ENCODE data around the gene MMP27.
"Not testable (repeated sequence)": the region's sequence is repeated elsewhere in the genome, so short reads cannot be mapped to it uniquely, and the experiment has no call there.

Gene MMP27, protein sequence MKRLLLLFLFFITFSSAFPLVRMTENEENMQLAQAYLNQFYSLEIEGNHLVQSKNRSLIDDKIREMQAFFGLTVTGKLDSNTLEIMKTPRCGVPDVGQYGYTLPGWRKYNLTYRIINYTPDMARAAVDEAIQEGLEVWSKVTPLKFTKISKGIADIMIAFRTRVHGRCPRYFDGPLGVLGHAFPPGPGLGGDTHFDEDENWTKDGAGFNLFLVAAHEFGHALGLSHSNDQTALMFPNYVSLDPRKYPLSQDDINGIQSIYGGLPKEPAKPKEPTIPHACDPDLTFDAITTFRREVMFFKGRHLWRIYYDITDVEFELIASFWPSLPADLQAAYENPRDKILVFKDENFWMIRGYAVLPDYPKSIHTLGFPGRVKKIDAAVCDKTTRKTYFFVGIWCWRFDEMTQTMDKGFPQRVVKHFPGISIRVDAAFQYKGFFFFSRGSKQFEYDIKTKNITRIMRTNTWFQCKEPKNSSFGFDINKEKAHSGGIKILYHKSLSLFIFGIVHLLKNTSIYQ

DNA sequence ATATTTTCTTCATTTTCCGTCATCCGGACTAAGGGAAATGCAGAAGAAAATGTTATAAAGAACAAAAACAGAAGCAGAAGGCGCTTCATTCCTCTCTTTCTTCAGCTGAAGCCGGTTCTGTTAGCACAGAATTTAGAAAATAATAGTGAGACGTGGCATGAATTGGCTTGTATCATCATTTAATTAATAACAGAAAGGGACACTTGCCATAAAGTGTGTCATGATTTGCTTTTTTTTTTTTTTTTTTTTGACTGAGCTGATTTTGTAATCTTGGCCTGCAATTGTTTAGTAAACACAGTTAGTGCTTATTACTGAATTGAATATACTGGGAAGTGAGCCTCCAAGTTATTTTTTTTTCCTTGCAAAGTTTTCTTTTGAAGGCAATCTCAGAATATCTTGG lies at the start of gene MMP27:
Gene MMP27, minus strand, starts transcription at position 144 of the 400 bp plus-strand sequence. Its CDS starts 55 bp downstream, at position 89.
- DNase-seq: no peak

DNA sequence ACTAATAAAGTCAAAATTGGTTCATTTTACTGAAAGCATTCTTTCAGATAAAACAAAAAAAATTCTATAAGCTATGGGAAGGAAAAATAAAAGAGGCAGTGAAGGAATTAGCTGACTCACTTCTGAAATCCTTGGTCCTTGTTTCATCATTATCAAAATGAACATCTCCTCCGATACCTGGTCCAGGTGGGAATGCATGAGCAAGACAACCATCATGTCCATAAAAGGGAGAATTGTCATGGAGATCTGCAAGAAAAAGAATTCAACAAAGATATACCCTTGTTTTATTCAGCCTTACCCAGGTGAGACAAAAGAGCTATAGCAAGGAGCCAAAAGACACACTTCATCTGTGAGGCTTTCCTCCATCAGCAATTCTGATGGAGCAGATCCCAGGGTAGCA lies 47.7 kb upstream of the MMP27 start:
- DNase-seq: no peak

DNA sequence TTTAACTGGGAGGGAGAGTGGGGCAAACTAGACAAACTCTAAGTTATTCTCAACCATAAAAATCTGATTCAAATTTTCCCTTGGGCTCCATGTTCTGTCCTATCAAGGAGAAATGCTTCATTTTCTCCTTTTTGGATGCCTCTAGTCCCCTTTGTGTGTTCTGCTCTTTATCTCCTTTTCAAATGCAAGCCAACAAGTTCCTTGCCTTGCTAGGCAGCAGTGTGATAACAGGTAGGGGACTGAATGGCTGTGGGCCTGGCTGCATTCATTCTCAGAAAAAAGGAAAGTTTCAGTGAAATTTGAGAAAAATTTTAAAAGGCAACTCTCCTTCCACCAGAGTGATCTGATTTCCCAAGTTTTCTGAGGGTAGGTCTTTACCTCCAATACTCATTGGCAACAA lies 46.1 kb upstream of the MMP27 start:
- DNase-seq: no peak

DNA sequence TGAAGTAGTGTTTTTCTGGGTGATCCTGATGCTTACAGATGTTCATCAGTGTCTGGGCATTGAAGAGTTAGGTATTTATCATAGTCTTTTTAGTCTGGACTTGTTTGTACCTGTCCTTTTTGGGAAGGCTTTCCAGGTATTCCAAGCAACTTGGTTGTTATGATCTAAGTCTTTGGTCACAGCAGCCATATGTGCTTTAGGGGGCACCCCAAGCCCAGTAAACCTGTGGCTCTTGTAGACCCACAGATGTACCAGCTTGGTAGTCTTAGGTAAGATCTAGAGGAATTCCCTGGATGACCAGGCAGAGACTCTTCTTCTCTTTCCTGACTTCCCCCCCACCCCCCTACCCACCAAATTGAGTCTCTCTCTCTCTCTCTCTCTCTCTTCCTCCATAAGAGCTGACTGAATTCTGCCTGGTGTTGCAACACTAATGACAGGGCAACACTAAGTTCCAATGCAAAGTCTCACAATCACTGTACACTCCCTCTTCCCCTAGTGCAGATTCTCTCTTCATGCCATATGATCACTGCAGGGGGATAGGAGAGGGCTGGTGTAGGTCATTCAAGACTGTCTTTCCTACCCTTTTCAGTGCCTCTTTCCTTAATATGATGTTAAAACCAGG lies 43.6 kb upstream of the MMP27 start:
- no peak for DNase-seq

GRCh38 chr11:102746746-102747578 lies 41.4 kb upstream of the MMP27 start:
- DNase-seq: not testable (repeated sequence)

- no peak for DNase-seq
These were observed 29.1 kb upstream of the MMP27 start for GRCh38 chr11:102734650-102735049.

- DNase-seq: no peak
These were observed 27.8 kb upstream of the MMP27 start for GRCh38 chr11:102733232-102733875.

- not testable (repeated sequence) for DNase-seq
These were observed 25.4 kb upstream of the MMP27 start for GRCh38 chr11:102730944-102731343.

- DNase-seq: no peak
These were observed 24.6 kb upstream of the MMP27 start for GRCh38 chr11:102729849-102730815.

DNA sequence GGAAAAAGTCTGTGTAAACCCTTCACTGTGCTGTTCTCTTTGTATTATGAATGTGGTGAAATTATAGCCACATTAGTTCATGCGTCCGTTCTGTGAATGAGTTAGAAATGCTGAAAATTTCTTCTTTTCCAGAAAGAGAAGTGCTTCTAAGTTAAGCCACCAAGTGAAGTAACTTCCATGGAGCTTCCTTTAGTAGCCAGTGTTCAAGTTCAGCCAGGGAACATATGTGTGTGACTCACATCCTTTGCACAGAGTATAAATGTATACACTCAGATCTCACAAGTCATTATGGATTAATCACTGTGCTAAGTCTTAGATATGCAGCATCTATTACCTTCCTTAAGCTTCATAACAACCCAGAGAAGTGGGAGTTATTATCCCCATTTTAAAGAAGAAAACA lies 22.3 kb upstream of the MMP27 start:
- no peak for DNase-seq

DNA sequence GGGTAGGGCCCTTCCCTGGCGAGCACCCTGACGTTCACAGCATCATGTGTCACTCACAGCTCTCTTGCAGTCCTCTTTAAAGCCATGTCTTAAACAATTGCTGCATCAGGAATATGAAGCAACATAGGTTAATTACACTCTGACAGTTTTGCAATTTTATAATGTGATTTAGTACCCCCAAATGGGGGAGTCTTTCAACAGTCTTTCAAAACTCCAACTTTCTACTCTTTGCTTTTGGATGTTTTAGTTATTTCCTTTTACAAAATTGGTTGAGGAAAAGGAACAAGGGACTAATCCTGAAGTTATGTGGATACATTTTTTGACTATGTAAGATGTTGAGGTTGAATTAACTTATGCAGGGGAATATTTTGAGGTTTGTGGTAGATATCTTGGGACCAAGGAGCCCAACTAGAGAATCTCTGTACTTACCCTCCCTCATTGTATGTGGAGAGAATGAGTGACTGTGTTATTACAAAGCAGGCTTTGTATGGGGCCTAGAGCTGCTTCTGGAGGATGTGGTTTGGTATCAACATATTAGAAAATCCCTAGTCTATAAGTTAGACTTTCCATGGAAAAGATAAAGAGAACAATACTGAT lies 19.4 kb upstream of the MMP27 start, which contains the start of gene MMP8:
Gene MMP8, minus strand, starts transcription at position 51 of the 597 bp plus-strand sequence. CDS start 99 bp downstream, outside the sequence.
- no peak for DNase-seq

- DNase-seq: no peak
These were observed 17.3 kb upstream of the MMP27 start for GRCh38 chr11:102722821-102723220.

GRCh38 chr11:102719620-102720277 lies 14.2 kb upstream of the MMP27 start:
- no peak for DNase-seq

DNA sequence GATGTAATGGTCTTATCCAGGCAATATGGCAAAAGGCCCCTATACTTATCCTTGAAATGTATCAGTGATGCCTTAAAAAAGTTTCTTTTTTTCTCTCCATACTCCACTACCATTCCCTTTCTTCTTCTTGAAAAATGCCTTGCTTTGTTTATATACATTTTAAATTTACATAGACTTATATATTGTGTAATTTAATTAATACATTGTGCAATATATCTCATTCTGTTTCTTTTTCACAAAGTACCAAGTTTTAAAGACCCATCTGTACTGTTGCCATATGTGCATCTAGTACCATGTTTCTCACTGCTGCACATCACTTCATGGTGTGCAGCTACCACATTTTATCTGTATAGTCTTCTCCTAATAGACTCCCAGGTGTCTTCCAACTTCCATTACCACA lies 11.7 kb upstream of the MMP27 start:
- no peak for DNase-seq

DNA sequence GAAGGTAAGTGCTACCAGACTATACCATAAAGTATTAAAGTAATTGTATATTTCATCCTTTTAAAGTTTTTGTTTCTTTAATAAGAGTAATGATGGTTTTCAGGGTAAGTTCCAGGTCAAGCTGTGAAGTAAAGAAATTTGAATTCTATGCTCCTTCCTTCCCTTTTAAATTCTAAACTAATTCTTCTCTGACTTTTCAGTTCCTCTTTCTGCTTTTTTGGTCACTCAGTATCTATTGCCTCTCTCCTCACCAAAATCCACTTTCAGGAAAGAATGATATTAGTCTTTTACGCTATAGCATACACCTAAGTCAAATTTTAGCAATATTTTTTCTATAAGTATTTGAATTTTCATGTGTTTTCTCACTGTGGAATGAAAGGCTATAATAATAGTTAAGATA lies 11.0 kb upstream of the MMP27 start:
- no peak for DNase-seq

DNA sequence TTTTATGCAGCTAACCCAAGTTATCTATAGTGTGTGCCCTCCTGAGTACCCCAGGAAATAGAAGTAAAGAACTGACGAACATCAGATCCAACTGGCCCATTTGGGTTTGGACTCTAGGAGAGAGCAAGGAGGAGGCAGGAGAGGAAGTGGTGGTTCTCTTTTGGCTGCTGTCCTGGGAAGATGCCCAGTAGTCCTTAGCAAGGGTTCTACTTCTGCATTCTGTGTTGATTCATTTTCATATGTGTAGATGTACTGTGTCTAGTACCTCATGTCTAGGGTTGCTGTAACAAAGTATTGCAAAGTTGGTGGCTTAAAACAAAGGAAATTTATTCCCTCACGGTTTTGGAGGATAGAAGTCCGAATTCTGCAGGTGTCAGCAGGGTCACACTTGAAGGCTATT lies 6.6 kb upstream of the MMP27 start:
- no peak for DNase-seq

DNA sequence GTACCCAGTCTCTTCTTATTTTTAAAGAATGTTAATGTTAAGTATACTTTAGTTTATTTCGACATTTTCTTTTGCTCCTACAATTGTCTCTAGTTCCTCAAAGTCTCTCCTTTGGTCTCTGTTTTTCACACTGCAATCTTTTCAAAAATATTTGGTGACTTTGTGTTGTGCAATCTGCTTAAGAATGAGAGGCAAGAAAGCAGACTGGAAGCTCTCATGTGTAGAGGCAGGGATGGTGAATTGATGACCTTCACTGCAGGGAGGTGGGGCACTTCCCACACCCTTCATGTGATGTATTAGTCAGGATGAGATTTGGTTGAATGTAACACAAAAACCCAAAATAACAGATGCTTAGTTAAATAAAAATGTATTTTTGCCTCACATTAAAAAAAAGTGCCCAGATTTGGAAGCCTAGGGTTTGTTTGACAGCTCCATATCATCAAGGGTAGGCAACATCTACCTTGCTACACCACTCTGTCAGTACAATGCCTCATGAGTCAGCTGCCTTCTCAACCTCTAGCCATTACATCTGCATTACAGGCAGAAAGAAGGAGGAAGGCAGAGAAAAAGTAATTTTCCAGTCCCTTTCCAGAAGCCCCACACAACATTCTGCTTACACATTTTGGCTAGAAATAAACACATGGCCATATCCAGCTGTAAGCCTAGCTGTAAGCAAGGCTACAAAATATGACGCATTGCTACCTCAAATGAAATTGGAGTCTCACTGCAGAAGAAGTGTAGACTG lies 3.8 kb upstream of the MMP27 start:
- no peak for DNase-seq

DNA sequence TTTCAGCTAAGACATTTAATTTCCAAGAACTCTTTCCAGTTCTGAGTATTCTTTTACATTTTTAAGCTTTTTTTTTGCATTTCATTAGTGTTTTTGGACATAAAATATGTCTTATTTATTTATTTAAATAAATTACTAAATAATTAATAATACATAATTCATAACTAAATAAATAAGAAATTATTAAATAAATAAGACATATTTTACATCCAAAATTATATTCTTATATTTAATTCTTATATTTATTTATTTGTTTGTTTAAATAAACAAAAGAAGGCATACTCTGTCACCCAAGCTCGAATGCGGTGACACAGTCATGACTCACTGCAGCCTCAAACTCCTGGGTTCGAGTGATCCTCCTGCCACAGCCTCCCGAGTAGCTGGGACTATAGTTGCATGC lies 3.1 kb upstream of the MMP27 start:
- DNase-seq: no peak

DNA sequence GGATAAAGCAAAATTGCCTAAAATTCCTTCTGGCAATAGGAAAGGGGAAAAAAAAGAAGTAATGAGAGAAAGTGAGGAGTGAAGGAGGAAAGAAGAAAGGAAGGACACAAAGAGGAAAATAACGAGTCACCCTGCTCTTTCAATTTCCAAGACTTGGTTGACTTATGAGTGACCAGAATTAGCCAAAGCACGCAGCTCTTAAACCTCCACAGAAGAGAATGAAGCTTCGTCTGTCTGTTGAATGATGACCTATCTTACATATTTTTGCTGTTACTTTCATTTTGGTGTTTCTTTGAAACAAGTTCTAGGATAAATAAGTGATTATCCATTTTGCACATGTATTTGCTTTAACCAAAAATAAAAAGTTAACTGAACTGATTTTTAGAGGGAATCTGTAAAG lies 728 bp downstream of the MMP27 start:
- DNase-seq: no peak

All from left hindlimb (tissue), 1 donor.